HepG2 (cell line): ENCODE measurements around the gene IWS1. TPM values are rescaled to one million over a fixed set of nuclear protein-coding genes. Genes with fewer than 3 reads are reported as not detected.
A peak's percentile ranks its signal among the peaks of the same experiment; 100 is the strongest.

Experiments
- AHDC1 ChIP-seq: sonication (generic); formaldehyde crosslinking; IDR thresholded peaks from 2 replicates; pipeline ENCODE4 v1.5.1; 2020; ENCODE audit warnings: mild to moderate bottlenecking, missing genetic modification reagents, borderline replicate concordance
- AHR ChIP-seq: IDR thresholded peaks from 2 replicates; pipeline ENCODE4 v1.6.1; 2018; ENCODE audit warnings: missing genetic modification reagents, missing compliant biosample characterization
- ARHGAP35 ChIP-seq: sonication (generic); formaldehyde crosslinking; IDR thresholded peaks from 2 replicates; pipeline ENCODE4 v1.9.0; 2022; ENCODE audit warnings: mild to moderate bottlenecking, inconsistent platforms, moderate library complexity, missing genetic modification reagents, borderline replicate concordance
- ASH2L ChIP-seq: fragments of 300-600, 200-600 bp; sonication (generic); IDR thresholded peaks from 2 replicates; pipeline ENCODE4 v1.7.0; 2017; ENCODE audit warnings: low read depth, mild to moderate bottlenecking, moderate library complexity, mixed read lengths, low read length; ENCODE audit not compliant: insufficient read length
- KLF11 ChIP-seq: IDR thresholded peaks from 2 replicates; pipeline ENCODE4 v1.6.1; 2016; ENCODE audit warnings: missing compliant biosample characterization
- MXD4 ChIP-seq: IDR thresholded peaks from 2 replicates; pipeline ENCODE4 v1.6.1; 2016; ENCODE audit warnings: mild to moderate bottlenecking, missing biosample characterization, missing genetic modification reagents
- ZNF136 ChIP-seq: sonication (generic); formaldehyde crosslinking; IDR thresholded peaks from 2 replicates; pipeline ENCODE4 v1.8.1; 2022; ENCODE audit warnings: low read depth, mild to moderate bottlenecking, moderate library complexity, missing genetic modification reagents
- ZNF281 ChIP-seq: sonication (generic); formaldehyde crosslinking; IDR thresholded peaks from 2 replicates; pipeline ENCODE4 v1.4.0; 2020; ENCODE audit warnings: missing genetic modification reagents, borderline replicate concordance
- ZNF639 ChIP-seq: conservative IDR thresholded peaks from 2 replicates; pipeline ENCODE4 v1.6.1; 2018; ENCODE audit warnings: missing genetic modification reagents
- ZXDC ChIP-seq: sonication (generic); formaldehyde crosslinking; IDR thresholded peaks from 2 replicates; pipeline ENCODE4 v1.5.0; 2020; ENCODE audit warnings: mild to moderate bottlenecking, missing genetic modification reagents
- polyA plus RNA-seq, 8 experiments: library from polyadenylated mRNA; depleted of rRNA in 3 of 8; stranded (reverse) in 7 of 8; unstranded in 1 of 8; fragments of >200 nt; fragmentation: Illumina TruSeq in 4 of 8; extraction: Trizol in 4 of 8; gene quantifications; 2 replicates each; pipeline versions ENCODE4 v1.2.1 to v1.2.3, GENCODE V29; 2011 to 2016; ENCODE audit warnings: low read depth in 4 of 8, missing spikeins in 1 of 8, mixed read lengths in 1 of 8; ENCODE audit not compliant: insufficient read depth in 1 of 8
- total RNA-seq, 5 experiments: library from RNA; depleted of rRNA; stranded (reverse); fragments of >200 nt; fragmentation: Illumina TruSeq; extraction: Trizol; gene quantifications; 2 replicates each; pipeline ENCODE4 v1.2.3, GENCODE V29; 2016; ENCODE audit warnings: low read depth in 1 of 5

The IWS1 gene
- total and polyA plus RNA-seq, 2 of the 13 experiments (the other 11 are each of a cell fraction or from before 2014, with no cell fraction given), result 28.9 to 62.3 TPM

GRCh38 chr2:127453013-127453391, 73.3 kb downstream of the IWS1 start (continued):
- TF ChIP-seq AHDC1 (CRISPR knock-in tag), result no peak
- TF ChIP-seq ARHGAP35 (CRISPR knock-in tag), result peak; percentile 62; the same call in 1 of the 2 replicates
- 0 out of 2 replicates have a peak, but pooled peaks have one; percentile 18 for TF ChIP-seq MXD4 (CRISPR knock-in tag)
- 0 out of 2 replicates have a peak, but pooled peaks have one; percentile 16 for TF ChIP-seq AHR (CRISPR knock-in tag)
- 0 out of 2 replicates have a peak, but pooled peaks have one; percentile 8 for TF ChIP-seq ZNF281 (CRISPR knock-in tag)
- 0 out of 2 replicates have a peak, but pooled peaks have one; percentile 31 for TF ChIP-seq ZXDC
- peak; percentile 70; the same call in 1 of the 2 replicates for TF ChIP-seq ZNF639
- TF ChIP-seq KLF11 (CRISPR knock-in tag), result 0 out of 2 replicates have a peak, but pooled peaks have one; percentile 35
- no peak for TF ChIP-seq ZNF136 (CRISPR knock-in tag)
- peak; percentile 19 for TF ChIP-seq ASH2L
